ENCODE results near the gene UQCRC2. TPM values are rescaled to one million over a fixed set of nuclear protein-coding genes. Genes with fewer than 3 reads are reported as not detected.
A peak's percentile ranks its signal among the peaks of the same experiment; 100 is the strongest.

UQCRC2 gene
- total and polyA plus RNA-seq, 10 of the 15 experiments (the other 5 are each of a cell fraction or from before 2014, with no cell fraction given): 256 to 563 (median 327) TPM

- TF ChIP-seq SUZ12 (IDR thresholded peaks at IDR 0.05; ENCODE audit: unreplicated experiment): no peak
- no peak for TF ChIP-seq HDAC2 (IDR thresholded peaks at IDR 0.05)
- TF ChIP-seq ATF2 (IDR thresholded peaks at IDR 0.05; ENCODE audit: low read length): no peak
- TF ChIP-seq CUX1 (IDR thresholded peaks at IDR 0.05; ENCODE audit: insufficient replicate concordance, low read depth, low read length): no peak
- no peak for TF ChIP-seq FOS (IDR thresholded peaks at IDR 0.05; ENCODE audit: borderline replicate concordance, extremely low read depth, insufficient read length)
- peak; percentile 46; the same call in 1 of the 2 replicates for TF ChIP-seq DPF2 (IDR thresholded peaks at IDR 0.05)
- TF ChIP-seq ATF7 (IDR thresholded peaks at IDR 0.05; ENCODE audit: low read depth): no peak
- no peak for TF ChIP-seq SMC3 (IDR thresholded peaks at IDR 0.05; ENCODE audit: borderline replicate concordance, low read length)
- no peak for TF ChIP-seq SMAD5 (IDR thresholded peaks at IDR 0.05; ENCODE audit: low read depth)
- TF ChIP-seq ELK1 (IDR thresholded peaks at IDR 0.05; ENCODE audit: low read depth, low read length): no peak
- no peak for TF ChIP-seq PAX5 (IDR thresholded peaks at IDR 0.05; ENCODE audit: borderline replicate concordance, low read depth, low read length)
- no peak for TF ChIP-seq ZBTB11 (CRISPR knock-in tag; IDR thresholded peaks at IDR 0.05)
- TF ChIP-seq KAT2A (conservative IDR thresholded peaks at IDR 0.05; ENCODE audit: control insufficient read depth, low read depth, low read length): no peak
- peak in 1 of 2 experiments; percentile 10; a peak in 2 of 4 replicates for TF ChIP-seq BHLHE40 (IDR thresholded peaks at IDR 0.05; ENCODE audit: borderline replicate concordance in 1 of 2, low read depth in 2 of 2, low read length in 1 of 2)
- no peak for TF ChIP-seq HDAC6 (IDR thresholded peaks at IDR 0.05; ENCODE audit: unreplicated experiment)
- TF ChIP-seq CBFB (IDR thresholded peaks at IDR 0.05; ENCODE audit: low read depth): no peak
- peak; percentile 97 for TF ChIP-seq NR2C1 (IDR thresholded peaks at IDR 0.05)
- no peak for TF ChIP-seq LARP7 (IDR thresholded peaks at IDR 0.05)
- TF ChIP-seq MXI1 (IDR thresholded peaks at IDR 0.05; ENCODE audit: low read depth, low read length): no peak
- TF ChIP-seq STAT3 (IDR thresholded peaks at IDR 0.05; ENCODE audit: low read depth, low read length): no peak
Observed at GRCh38 chr16:22007509-22008214, 54.5 kb downstream of the UQCRC2 start, which contains the start of gene MOSMO (continued).
